HEK293 (cell line): ENCODE data around the gene CEACAM19.

Experiments
- GLIS1 ChIP-seq: fragments of 450-650 bp; formaldehyde crosslinking; IDR thresholded peaks from 2 replicates; pipeline ENCODE4 v1.5.1; 2016; ENCODE audit warnings: missing biosample characterization, missing genetic modification characterization
- KLF7 ChIP-seq: fragments of 450-650 bp; formaldehyde crosslinking; IDR thresholded peaks from 2 replicates; pipeline ENCODE4 v1.5.1; 2016; ENCODE audit warnings: missing biosample characterization, missing genetic modification characterization, borderline replicate concordance
- MEIS1 ChIP-seq: sonication (generic); formaldehyde crosslinking; IDR thresholded peaks from 2 replicates; pipeline ENCODE4 v1.8.1; 2022; ENCODE audit warnings: missing genetic modification reagents, mild to moderate bottlenecking, borderline replicate concordance
- PATZ1 ChIP-seq: fragments of 450-650 bp; formaldehyde crosslinking; IDR thresholded peaks from 2 replicates; pipeline ENCODE4 v1.5.1; 2016; ENCODE audit warnings: missing biosample characterization, missing genetic modification characterization
- REPIN1 ChIP-seq: fragments of 450-650 bp; formaldehyde crosslinking; IDR thresholded peaks from 2 replicates; pipeline ENCODE4 v1.5.1; 2017; ENCODE audit warnings: missing biosample characterization, missing genetic modification characterization, low read depth
- SCRT1 ChIP-seq: fragments of 450-650 bp; formaldehyde crosslinking; IDR thresholded peaks from 2 replicates; pipeline ENCODE4 v1.5.1; 2016; ENCODE audit warnings: missing biosample characterization, missing genetic modification characterization, borderline replicate concordance
- ZBTB1 ChIP-seq: fragments of 450-650 bp; formaldehyde crosslinking; IDR thresholded peaks from 2 replicates; pipeline ENCODE4 v1.5.1; 2016; ENCODE audit warnings: missing biosample characterization, missing genetic modification characterization
- ZBTB11 ChIP-seq: fragments of 450-650 bp; formaldehyde crosslinking; conservative IDR thresholded peaks from 2 replicates; pipeline ENCODE4 v1.5.1; 2016; ENCODE audit warnings: low read depth, missing biosample characterization, missing genetic modification characterization
- ZBTB8A ChIP-seq: fragments of 450-650 bp; formaldehyde crosslinking; IDR thresholded peaks from 2 replicates; pipeline ENCODE4 v1.5.1; 2016; ENCODE audit warnings: missing biosample characterization, missing genetic modification characterization
- ZNF148 ChIP-seq: fragments of 450-650 bp; formaldehyde crosslinking; IDR thresholded peaks from 2 replicates; pipeline ENCODE4 v1.5.0; 2017; ENCODE audit warnings: missing biosample characterization, missing genetic modification characterization, borderline replicate concordance
- ZNF174 ChIP-seq: fragments of 450-650 bp; formaldehyde crosslinking; IDR thresholded peaks from 2 replicates; pipeline ENCODE4 v1.5.0; 2017; ENCODE audit warnings: missing biosample characterization, mild to moderate bottlenecking, missing genetic modification characterization
- ZNF175 ChIP-seq: fragments of 450-650 bp; formaldehyde crosslinking; IDR thresholded peaks from 2 replicates; pipeline ENCODE4 v1.5.1; 2016; ENCODE audit warnings: missing biosample characterization, missing genetic modification characterization
- ZNF184 ChIP-seq: fragments of 450-650 bp; IDR thresholded peaks from 2 replicates; pipeline ENCODE4 v1.5.1; 2018; ENCODE audit warnings: missing biosample characterization, mild to moderate bottlenecking, missing genetic modification characterization
- ZNF248 ChIP-seq: fragments of 450-650 bp; formaldehyde crosslinking; IDR thresholded peaks from 2 replicates; pipeline ENCODE4 v1.5.1; 2017; ENCODE audit warnings: missing biosample characterization, missing genetic modification characterization
- ZNF341 ChIP-seq: fragments of 450-650 bp; formaldehyde crosslinking; IDR thresholded peaks from 2 replicates; pipeline ENCODE4; 2016; ENCODE audit warnings: low read depth, missing biosample characterization, missing genetic modification characterization
- ZNF394 ChIP-seq: fragments of 450-650 bp; formaldehyde crosslinking; IDR thresholded peaks from 2 replicates; pipeline ENCODE4 v1.5.1; 2016; ENCODE audit warnings: missing biosample characterization, missing genetic modification characterization, mild to moderate bottlenecking, moderate library complexity, borderline replicate concordance
- ZNF404 ChIP-seq: fragments of 450-650 bp; formaldehyde crosslinking; IDR thresholded peaks from 2 replicates; pipeline ENCODE4 v1.5.1; 2017; ENCODE audit warnings: missing biosample characterization, missing genetic modification characterization
- ZNF426 ChIP-seq: fragments of 450-650 bp; formaldehyde crosslinking; IDR thresholded peaks from 2 replicates; pipeline ENCODE4 v1.5.1; 2017; ENCODE audit warnings: missing biosample characterization, missing genetic modification characterization, mild to moderate bottlenecking, inconsistent platforms, moderate library complexity
- ZNF530 ChIP-seq: fragments of 450-650 bp; formaldehyde crosslinking; IDR thresholded peaks from 2 replicates; pipeline ENCODE4 v1.5.1; 2016; ENCODE audit warnings: low read depth, missing biosample characterization, missing genetic modification characterization
- ZNF561 ChIP-seq: fragments of 450-650 bp; IDR thresholded peaks from 2 replicates; pipeline ENCODE4 v1.5.1; 2018; ENCODE audit warnings: missing biosample characterization, missing genetic modification characterization, borderline replicate concordance
- ZNF629 ChIP-seq: fragments of 450-650 bp; formaldehyde crosslinking; IDR thresholded peaks from 2 replicates; pipeline ENCODE4 v1.5.1; 2017; ENCODE audit warnings: missing biosample characterization, missing genetic modification characterization
- ZNF670 ChIP-seq: fragments of 450-650 bp; formaldehyde crosslinking; IDR thresholded peaks from 2 replicates; pipeline ENCODE4 v1.5.1; 2016; ENCODE audit warnings: missing biosample characterization, missing genetic modification characterization, low read depth
- ZNF776 ChIP-seq: fragments of 450-650 bp; formaldehyde crosslinking; IDR thresholded peaks from 2 replicates; pipeline ENCODE4 v1.5.0; 2017; ENCODE audit warnings: missing biosample characterization, missing genetic modification characterization, borderline replicate concordance
- ZSCAN30 ChIP-seq: fragments of 450-650 bp; IDR thresholded peaks from 2 replicates; pipeline ENCODE4 v1.5.1; 2018; ENCODE audit warnings: missing biosample characterization, mild to moderate bottlenecking, missing genetic modification characterization, moderate library complexity
- TF ChIP-seq, protein P1 (sequence below): fragments of 450-650 bp; formaldehyde crosslinking; IDR thresholded peaks from 2 replicates; pipeline ENCODE4 v1.5.1; 2016; ENCODE audit warnings: missing biosample characterization, missing genetic modification characterization
- TF ChIP-seq, protein P2 (sequence below): fragments of 450-650 bp; formaldehyde crosslinking; IDR thresholded peaks from 2 replicates; pipeline ENCODE4 v1.5.1; 2016; ENCODE audit warnings: missing biosample characterization, missing genetic modification characterization
- TF ChIP-seq, protein P3 (sequence below): fragments of 450-650 bp; formaldehyde crosslinking; IDR thresholded peaks from 2 replicates; pipeline ENCODE4 v1.5.1; 2016; ENCODE audit warnings: missing biosample characterization, missing genetic modification characterization, low read depth

The CEACAM19 gene

GRCh38 chr19:44663996-44664395, 7.3 kb upstream of the CEACAM19 start (continued):
- TF ChIP-seq ZNF776 (tag by site-specific recombination) (no peak), ZNF561 (tag by site-specific recombination) (no peak), REPIN1 (tag by site-specific recombination) (no peak), ZBTB8A (tag by site-specific recombination) (0 out of 2 replicates have a peak, but pooled peaks have one; percentile 26), GLIS1 (no peak), ZNF629 (tag by site-specific recombination) (no peak), PATZ1 (tag by site-specific recombination) (no peak), SCRT1 (no peak), ZNF394 (tag by site-specific recombination) (peak; percentile 84; the same call in 1 of the 2 replicates), ZNF175 (tag by site-specific recombination) (no peak), KLF7 (tag by site-specific recombination) (no peak), ZNF248 (tag by site-specific recombination) (no peak), ZNF148 (tag by site-specific recombination) (no peak), ZNF341 (tag by site-specific recombination) (no peak), ZNF184 (tag by site-specific recombination) (no peak), ZNF404 (no peak), MEIS1 (CRISPR knock-in tag) (no peak), ZNF530 (no peak), ZSCAN30 (tag by site-specific recombination) (no peak), ZNF426 (tag by site-specific recombination) (peak; percentile 57), ZNF174 (tag by site-specific recombination) (no peak), ZBTB1 (tag by site-specific recombination) (peak; percentile 41; the same call in 1 of the 2 replicates), ZNF670 (tag by site-specific recombination) (no peak), ZBTB11 (peak; percentile 37)
- TF ChIP-seq, protein P1, sequence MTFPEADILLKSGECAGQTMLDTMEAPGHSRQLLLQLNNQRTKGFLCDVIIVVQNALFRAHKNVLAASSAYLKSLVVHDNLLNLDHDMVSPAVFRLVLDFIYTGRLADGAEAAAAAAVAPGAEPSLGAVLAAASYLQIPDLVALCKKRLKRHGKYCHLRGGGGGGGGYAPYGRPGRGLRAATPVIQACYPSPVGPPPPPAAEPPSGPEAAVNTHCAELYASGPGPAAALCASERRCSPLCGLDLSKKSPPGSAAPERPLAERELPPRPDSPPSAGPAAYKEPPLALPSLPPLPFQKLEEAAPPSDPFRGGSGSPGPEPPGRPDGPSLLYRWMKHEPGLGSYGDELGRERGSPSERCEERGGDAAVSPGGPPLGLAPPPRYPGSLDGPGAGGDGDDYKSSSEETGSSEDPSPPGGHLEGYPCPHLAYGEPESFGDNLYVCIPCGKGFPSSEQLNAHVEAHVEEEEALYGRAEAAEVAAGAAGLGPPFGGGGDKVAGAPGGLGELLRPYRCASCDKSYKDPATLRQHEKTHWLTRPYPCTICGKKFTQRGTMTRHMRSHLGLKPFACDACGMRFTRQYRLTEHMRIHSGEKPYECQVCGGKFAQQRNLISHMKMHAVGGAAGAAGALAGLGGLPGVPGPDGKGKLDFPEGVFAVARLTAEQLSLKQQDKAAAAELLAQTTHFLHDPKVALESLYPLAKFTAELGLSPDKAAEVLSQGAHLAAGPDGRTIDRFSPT (tag by site-specific recombination): no peak
- TF ChIP-seq, protein P2, sequence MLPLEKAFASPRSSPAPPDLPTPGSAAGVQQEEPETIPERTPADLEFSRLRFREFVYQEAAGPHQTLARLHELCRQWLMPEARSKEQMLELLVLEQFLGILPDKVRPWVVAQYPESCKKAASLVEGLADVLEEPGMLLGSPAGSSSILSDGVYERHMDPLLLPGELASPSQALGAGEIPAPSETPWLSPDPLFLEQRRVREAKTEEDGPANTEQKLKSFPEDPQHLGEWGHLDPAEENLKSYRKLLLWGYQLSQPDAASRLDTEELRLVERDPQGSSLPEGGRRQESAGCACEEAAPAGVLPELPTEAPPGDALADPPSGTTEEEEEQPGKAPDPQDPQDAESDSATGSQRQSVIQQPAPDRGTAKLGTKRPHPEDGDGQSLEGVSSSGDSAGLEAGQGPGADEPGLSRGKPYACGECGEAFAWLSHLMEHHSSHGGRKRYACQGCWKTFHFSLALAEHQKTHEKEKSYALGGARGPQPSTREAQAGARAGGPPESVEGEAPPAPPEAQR (tag by site-specific recombination): no peak
- TF ChIP-seq, protein P3, sequence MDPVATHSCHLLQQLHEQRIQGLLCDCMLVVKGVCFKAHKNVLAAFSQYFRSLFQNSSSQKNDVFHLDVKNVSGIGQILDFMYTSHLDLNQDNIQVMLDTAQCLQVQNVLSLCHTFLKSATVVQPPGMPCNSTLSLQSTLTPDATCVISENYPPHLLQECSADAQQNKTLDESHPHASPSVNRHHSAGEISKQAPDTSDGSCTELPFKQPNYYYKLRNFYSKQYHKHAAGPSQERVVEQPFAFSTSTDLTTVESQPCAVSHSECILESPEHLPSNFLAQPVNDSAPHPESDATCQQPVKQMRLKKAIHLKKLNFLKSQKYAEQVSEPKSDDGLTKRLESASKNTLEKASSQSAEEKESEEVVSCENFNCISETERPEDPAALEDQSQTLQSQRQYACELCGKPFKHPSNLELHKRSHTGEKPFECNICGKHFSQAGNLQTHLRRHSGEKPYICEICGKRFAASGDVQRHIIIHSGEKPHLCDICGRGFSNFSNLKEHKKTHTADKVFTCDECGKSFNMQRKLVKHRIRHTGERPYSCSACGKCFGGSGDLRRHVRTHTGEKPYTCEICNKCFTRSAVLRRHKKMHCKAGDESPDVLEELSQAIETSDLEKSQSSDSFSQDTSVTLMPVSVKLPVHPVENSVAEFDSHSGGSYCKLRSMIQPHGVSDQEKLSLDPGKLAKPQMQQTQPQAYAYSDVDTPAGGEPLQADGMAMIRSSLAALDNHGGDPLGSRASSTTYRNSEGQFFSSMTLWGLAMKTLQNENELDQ (tag by site-specific recombination): no peak
